Measurements from ENCODE around the gene SALL1.

DNA sequence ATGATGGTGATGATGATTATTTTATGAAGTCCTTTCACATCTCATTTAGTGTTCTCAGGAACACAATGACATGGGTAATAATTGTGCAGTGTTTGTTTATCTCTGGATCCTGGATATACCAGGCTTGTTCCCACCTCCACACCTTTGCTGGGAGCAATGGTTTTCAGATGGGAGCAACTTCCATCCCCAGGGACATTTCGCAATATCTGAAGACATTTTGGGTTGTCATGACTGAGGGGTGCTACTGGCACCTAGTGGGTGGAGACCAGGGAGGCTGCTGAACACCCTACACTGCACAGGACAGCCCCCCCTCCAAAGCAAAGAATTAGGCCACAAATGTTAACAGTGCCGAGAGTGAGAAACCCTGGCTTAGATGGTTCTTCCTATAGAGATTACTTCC is 13.5 kb upstream of the SALL1 start:
- no peak for TF ChIP-seq JUN (IDR thresholded peaks at IDR 0.05; ENCODE audit: borderline replicate concordance, insufficient read depth, insufficient read length, low read depth)
- TF ChIP-seq, protein P1, sequence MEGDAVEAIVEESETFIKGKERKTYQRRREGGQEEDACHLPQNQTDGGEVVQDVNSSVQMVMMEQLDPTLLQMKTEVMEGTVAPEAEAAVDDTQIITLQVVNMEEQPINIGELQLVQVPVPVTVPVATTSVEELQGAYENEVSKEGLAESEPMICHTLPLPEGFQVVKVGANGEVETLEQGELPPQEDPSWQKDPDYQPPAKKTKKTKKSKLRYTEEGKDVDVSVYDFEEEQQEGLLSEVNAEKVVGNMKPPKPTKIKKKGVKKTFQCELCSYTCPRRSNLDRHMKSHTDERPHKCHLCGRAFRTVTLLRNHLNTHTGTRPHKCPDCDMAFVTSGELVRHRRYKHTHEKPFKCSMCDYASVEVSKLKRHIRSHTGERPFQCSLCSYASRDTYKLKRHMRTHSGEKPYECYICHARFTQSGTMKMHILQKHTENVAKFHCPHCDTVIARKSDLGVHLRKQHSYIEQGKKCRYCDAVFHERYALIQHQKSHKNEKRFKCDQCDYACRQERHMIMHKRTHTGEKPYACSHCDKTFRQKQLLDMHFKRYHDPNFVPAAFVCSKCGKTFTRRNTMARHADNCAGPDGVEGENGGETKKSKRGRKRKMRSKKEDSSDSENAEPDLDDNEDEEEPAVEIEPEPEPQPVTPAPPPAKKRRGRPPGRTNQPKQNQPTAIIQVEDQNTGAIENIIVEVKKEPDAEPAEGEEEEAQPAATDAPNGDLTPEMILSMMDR (IDR thresholded peaks at IDR 0.05; ENCODE audit: extremely low read depth in 1 of 2, insufficient read depth in 1 of 2, low read depth in 1 of 2, low read length in 2 of 2) = no peak
- TF ChIP-seq, protein P2, sequence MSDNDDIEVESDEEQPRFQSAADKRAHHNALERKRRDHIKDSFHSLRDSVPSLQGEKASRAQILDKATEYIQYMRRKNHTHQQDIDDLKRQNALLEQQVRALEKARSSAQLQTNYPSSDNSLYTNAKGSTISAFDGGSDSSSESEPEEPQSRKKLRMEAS (IDR thresholded peaks at IDR 0.05; ENCODE audit: insufficient read depth, insufficient read length) = no peak
- TF ChIP-seq GATA2 (IDR thresholded peaks at IDR 0.05; ENCODE audit: insufficient read depth, insufficient read length, low read depth, low read length) = no peak
- no peak for TF ChIP-seq EZH2 (IDR thresholded peaks at IDR 0.05; ENCODE audit: borderline replicate concordance, low read depth, low read length, severe bottlenecking)
